ENCODE results near the gene XPNPEP2.

DNA sequence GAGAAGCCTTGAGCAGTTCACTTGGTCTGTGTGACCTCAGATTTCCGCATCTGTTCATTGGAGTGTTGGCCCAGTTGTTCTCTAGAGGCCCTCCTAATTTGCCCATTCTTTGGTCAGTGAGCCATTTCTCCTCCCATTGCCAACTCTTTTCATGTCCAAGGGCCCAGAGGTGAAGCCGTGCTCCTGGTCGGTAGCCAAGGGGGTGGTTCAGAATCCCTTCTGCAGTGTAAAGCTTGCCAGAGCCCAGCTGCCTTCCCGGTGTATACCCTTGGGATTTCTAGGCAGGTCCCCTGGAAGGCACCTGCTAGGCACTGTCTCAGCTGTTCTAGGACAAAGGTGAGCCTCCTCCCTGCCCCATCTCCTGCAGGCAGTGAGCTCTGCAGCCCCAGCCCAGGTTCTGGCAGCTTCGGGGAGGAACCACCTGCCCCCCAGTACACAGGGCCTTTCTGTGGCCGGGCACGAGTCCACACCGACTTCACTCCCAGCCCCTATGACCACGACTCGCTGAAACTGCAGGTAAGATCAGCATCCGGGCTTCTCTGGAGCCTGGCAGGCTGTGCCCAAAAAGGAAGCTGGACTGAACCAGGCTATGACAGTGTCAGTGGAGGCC, 53.3 kb downstream of the XPNPEP2 start:
- TF ChIP-seq CTCF (IDR thresholded peaks at IDR 0.05): no peak
- no peak for TF ChIP-seq POLR2A (IDR thresholded peaks at IDR 0.05)
